ENCODE data around the gene RAP2A. TPM values are rescaled to one million over a fixed set of nuclear protein-coding genes. Genes with fewer than 3 reads are reported as not detected.

The RAP2A gene
- total RNA-seq, 1 donor from 2014 or later = 27.1 TPM

DNA sequence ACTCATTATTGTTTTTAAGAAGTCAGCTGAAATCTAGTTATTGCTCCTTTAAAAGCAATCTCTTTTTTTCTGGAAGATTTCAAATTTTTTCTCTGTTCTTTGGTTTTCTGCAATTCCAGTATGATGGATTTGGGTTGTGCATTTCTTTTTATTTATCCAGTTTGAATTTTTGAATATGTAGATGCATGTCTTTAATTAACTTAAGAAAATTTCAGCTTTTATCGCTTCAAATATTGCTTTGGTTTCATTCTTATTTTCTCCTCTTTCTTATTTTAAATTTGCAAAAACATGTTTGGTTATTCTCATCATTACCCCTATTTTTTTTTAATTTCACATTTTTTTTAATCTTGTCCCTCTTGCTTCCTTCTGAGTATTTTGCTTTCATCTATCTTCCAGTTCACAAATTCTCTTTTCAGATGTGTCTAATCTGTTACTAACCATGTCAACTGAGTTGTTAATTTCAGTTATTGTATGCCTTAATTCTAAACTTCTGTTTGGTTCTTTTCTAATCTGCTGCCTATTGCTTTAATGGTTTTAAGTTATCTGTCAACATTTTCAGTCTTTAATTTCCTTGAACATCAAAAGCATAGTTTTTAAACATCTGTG lies 56.8 kb downstream of the RAP2A start:
- H3K27ac ChIP-seq (ENCODE audit: low read depth, low read length) = no peak overlapping the region
- H3K9ac ChIP-seq (ENCODE audit: low read depth in 1 of 3, low read length in 3 of 3) = no peak overlapping the region
- H3K9me3 ChIP-seq (ENCODE audit: control insufficient read depth in 3 of 3, low read length in 3 of 3) = no peaks in the 10 kb centered on the region
- H3K4me3 ChIP-seq (ENCODE audit: low read length in 3 of 3) = no peak overlapping the region
- H3K27me3 ChIP-seq (ENCODE audit: control insufficient read depth in 3 of 3, insufficient read depth in 3 of 3, low read length in 3 of 3) = no peaks in the 10 kb centered on the region
- H3K4me1 ChIP-seq (ENCODE audit: control insufficient read depth in 3 of 3, insufficient read depth in 3 of 3, low read length in 3 of 3) = no peaks in the 10 kb centered on the region
- no peaks in the 10 kb centered on the region for H3K36me3 ChIP-seq (ENCODE audit: control insufficient read depth in 3 of 3, insufficient read depth in 3 of 3, low read length in 3 of 3)

DNA sequence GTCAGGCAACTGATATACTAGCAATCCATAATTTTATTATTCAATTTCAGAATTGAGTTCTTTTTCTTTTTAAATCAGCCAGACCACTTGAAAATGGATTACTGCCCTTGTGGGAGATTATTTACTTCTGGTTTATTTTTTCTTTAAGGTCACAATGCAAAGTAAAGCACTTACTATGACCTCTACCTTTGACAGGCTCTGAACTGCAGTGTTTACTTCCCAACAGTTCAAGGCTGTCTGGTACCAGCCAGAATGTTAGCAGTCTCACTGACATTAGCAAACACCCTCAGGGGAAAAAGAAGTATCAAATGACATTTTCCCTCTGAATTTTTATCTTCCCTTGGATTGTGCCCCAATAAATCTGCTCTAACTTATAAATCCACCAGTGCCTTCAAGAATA lies 57.5 kb downstream of the RAP2A start:
- no peak overlapping the region for H3K9ac ChIP-seq (ENCODE audit: low read depth in 1 of 3, low read length in 3 of 3)
- H3K9me3 ChIP-seq (ENCODE audit: control insufficient read depth in 3 of 3, low read length in 3 of 3) = no peaks in the 10 kb centered on the region
- no peaks in the 10 kb centered on the region for H3K4me1 ChIP-seq (ENCODE audit: control insufficient read depth in 3 of 3, insufficient read depth in 3 of 3, low read length in 3 of 3)
- no peak overlapping the region for H3K27ac ChIP-seq (ENCODE audit: low read depth, low read length)
- H3K27me3 ChIP-seq (ENCODE audit: control insufficient read depth in 3 of 3, insufficient read depth in 3 of 3, low read length in 3 of 3) = no peaks in the 10 kb centered on the region
- no peaks in the 10 kb centered on the region for H3K36me3 ChIP-seq (ENCODE audit: control insufficient read depth in 3 of 3, insufficient read depth in 3 of 3, low read length in 3 of 3)
- no peak overlapping the region for H3K4me3 ChIP-seq (ENCODE audit: low read length in 3 of 3)

- Histone ChIP-seq H3K36me3 (ENCODE audit: control insufficient read depth in 3 of 3, insufficient read depth in 3 of 3, low read length in 3 of 3) (no peaks in the 10 kb centered on the region), H3K4me1 (ENCODE audit: control insufficient read depth in 3 of 3, insufficient read depth in 3 of 3, low read length in 3 of 3) (no peaks in the 10 kb centered on the region), H3K27ac (ENCODE audit: low read depth, low read length) (no peak overlapping the region), H3K9me3 (ENCODE audit: control insufficient read depth in 3 of 3, low read length in 3 of 3) (no peaks in the 10 kb centered on the region), H3K4me3 (ENCODE audit: low read length in 3 of 3) (no peak overlapping the region), H3K27me3 (ENCODE audit: control insufficient read depth in 3 of 3, insufficient read depth in 3 of 3, low read length in 3 of 3) (no peaks in the 10 kb centered on the region), H3K9ac (ENCODE audit: low read depth in 1 of 3, low read length in 3 of 3) (no peak overlapping the region)
Measured at GRCh38 chr13:97492257-97492656, 58.3 kb downstream of the RAP2A start.

DNA sequence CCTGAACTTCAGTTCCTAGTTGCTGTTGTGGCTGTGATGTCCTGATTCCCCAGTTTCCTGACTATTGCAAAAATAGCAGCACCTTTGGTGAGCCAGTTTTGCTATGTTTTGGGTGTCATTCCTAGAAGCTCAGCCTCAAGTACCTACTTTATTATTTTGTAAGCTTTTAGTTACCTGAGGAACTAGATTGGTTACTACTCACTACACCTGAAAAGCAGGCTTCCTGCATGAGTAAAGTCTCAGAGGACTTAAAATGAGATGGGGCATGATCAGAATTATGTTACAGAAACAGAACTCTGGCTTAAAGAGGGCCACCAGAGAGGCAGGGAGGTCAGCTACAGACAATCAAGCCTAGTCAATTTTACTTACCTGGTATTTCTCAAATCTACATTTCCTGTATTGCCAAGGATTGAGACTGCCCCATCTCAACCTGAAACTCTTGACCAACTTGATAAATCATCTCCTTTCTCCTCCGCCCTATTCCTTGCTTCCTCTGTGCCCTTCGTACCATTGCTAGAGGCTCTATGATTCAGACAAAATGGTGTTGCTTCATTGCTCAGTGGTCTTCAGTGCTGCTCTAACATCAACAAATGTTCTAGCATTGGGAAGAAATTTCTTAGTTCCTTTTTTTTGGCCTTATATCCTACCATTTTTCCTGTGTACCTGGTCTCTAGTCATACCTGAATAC lies 58.9 kb downstream of the RAP2A start:
- Histone ChIP-seq H3K4me1 (ENCODE audit: control insufficient read depth in 3 of 3, insufficient read depth in 3 of 3, low read length in 3 of 3) (no peaks in the 10 kb centered on the region), H3K27me3 (ENCODE audit: control insufficient read depth in 3 of 3, insufficient read depth in 3 of 3, low read length in 3 of 3) (no peaks in the 10 kb centered on the region), H3K27ac (ENCODE audit: low read depth, low read length) (no peak overlapping the region), H3K9me3 (ENCODE audit: control insufficient read depth in 3 of 3, low read length in 3 of 3) (no peaks in the 10 kb centered on the region), H3K4me3 (ENCODE audit: low read length in 3 of 3) (no peak overlapping the region), H3K36me3 (ENCODE audit: control insufficient read depth in 3 of 3, insufficient read depth in 3 of 3, low read length in 3 of 3) (no peaks in the 10 kb centered on the region), H3K9ac (ENCODE audit: low read depth in 1 of 3, low read length in 3 of 3) (no peak overlapping the region)

DNA sequence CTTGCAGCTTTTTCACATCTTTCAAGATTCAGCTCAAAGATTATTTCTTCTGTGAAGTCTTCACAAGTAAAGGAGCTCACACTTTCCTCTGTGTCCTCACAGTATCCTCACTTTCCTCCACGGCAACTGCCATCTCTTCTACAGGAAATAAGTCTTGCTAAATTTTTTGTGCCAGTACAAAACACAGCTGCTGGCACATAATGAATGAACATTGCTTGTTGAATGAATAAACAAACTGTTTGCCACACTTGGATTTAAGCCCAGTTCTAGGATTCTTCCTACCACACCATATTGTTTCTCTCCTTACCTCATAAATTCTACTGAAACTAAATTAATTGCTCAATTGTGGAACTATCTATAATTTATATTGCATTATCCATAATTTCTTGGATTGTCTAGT lies 59.5 kb downstream of the RAP2A start:
- Histone ChIP-seq H3K4me1 (ENCODE audit: control insufficient read depth in 3 of 3, insufficient read depth in 3 of 3, low read length in 3 of 3) (no peaks in the 10 kb centered on the region), H3K4me3 (ENCODE audit: low read length in 3 of 3) (no peak overlapping the region), H3K9ac (ENCODE audit: low read depth in 1 of 3, low read length in 3 of 3) (no peak overlapping the region), H3K27me3 (ENCODE audit: control insufficient read depth in 3 of 3, insufficient read depth in 3 of 3, low read length in 3 of 3) (no peaks in the 10 kb centered on the region), H3K27ac (ENCODE audit: low read depth, low read length) (no peak overlapping the region), H3K9me3 (ENCODE audit: control insufficient read depth in 3 of 3, low read length in 3 of 3) (no peaks in the 10 kb centered on the region), H3K36me3 (ENCODE audit: control insufficient read depth in 3 of 3, insufficient read depth in 3 of 3, low read length in 3 of 3) (no peaks in the 10 kb centered on the region)

DNA sequence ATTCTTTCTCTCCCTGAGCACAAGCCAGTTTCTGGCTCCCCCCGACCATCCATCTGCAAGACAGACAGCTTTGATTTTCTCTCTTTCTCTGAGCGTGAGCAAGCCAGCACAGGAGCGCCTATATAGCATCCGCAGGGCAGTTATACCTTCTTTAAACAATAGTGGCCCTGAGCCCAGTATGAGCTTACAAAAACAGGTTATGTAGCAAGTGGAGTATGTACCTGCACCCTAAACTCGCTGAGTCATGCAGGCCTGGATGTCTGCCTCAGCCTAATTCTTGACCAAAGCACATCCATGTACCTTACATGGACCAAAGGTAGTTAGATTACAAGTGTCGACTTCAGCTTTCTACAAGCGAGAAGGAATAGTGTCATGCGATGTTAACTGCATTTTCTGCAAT lies 61.7 kb downstream of the RAP2A start:
- Histone ChIP-seq H3K27me3 (ENCODE audit: control insufficient read depth in 3 of 3, insufficient read depth in 3 of 3, low read length in 3 of 3) (no peaks in the 10 kb centered on the region), H3K36me3 (ENCODE audit: control insufficient read depth in 3 of 3, insufficient read depth in 3 of 3, low read length in 3 of 3) (no peaks in the 10 kb centered on the region), H3K4me1 (ENCODE audit: control insufficient read depth in 3 of 3, insufficient read depth in 3 of 3, low read length in 3 of 3) (no peaks in the 10 kb centered on the region), H3K27ac (ENCODE audit: low read depth, low read length) (no peak overlapping the region), H3K9ac (ENCODE audit: low read depth in 1 of 3, low read length in 3 of 3) (no peak overlapping the region), H3K9me3 (ENCODE audit: control insufficient read depth in 3 of 3, low read length in 3 of 3) (no peaks in the 10 kb centered on the region), H3K4me3 (ENCODE audit: low read length in 3 of 3) (no peak overlapping the region)

DNA sequence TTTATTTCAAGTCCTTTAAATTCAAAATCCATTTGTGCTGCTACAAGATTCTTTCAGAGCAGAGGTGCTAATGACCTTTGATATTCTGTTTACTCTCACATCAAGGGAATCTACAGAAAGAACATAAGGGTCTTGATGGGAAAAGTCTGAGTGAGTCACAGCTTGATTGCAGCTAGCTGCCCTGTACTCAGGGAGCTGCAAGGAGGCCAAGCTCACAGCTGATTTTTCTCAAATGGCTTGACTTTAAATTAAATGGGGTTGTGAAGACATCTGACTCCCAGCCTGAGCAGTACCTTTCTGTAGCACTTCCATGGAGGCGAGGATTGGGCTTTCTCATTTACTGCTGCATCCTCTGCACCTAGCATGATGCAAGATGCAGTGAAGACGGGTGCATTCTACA lies 62.5 kb downstream of the RAP2A start:
- no peak overlapping the region for H3K4me3 ChIP-seq (ENCODE audit: low read length in 3 of 3)
- H3K27ac ChIP-seq (ENCODE audit: low read depth, low read length) = no peak overlapping the region
- no peaks in the 10 kb centered on the region for H3K9me3 ChIP-seq (ENCODE audit: control insufficient read depth in 3 of 3, low read length in 3 of 3)
- no peak overlapping the region for H3K9ac ChIP-seq (ENCODE audit: low read depth in 1 of 3, low read length in 3 of 3)
- H3K4me1 ChIP-seq (ENCODE audit: control insufficient read depth in 3 of 3, insufficient read depth in 3 of 3, low read length in 3 of 3) = no peaks in the 10 kb centered on the region
- no peaks in the 10 kb centered on the region for H3K36me3 ChIP-seq (ENCODE audit: control insufficient read depth in 3 of 3, insufficient read depth in 3 of 3, low read length in 3 of 3)
- no peaks in the 10 kb centered on the region for H3K27me3 ChIP-seq (ENCODE audit: control insufficient read depth in 3 of 3, insufficient read depth in 3 of 3, low read length in 3 of 3)

GRCh38 chr13:97497400-97497799 lies 63.4 kb downstream of the RAP2A start:
- Histone ChIP-seq H3K36me3 (ENCODE audit: control insufficient read depth in 3 of 3, insufficient read depth in 3 of 3, low read length in 3 of 3) (no peaks in the 10 kb centered on the region), H3K27ac (ENCODE audit: low read depth, low read length) (no peak overlapping the region), H3K9ac (ENCODE audit: low read depth in 1 of 3, low read length in 3 of 3) (no peak overlapping the region), H3K9me3 (ENCODE audit: control insufficient read depth in 3 of 3, low read length in 3 of 3) (no peaks in the 10 kb centered on the region), H3K27me3 (ENCODE audit: control insufficient read depth in 3 of 3, insufficient read depth in 3 of 3, low read length in 3 of 3) (no peaks in the 10 kb centered on the region), H3K4me3 (ENCODE audit: low read length in 3 of 3) (no peak overlapping the region), H3K4me1 (ENCODE audit: control insufficient read depth in 3 of 3, insufficient read depth in 3 of 3, low read length in 3 of 3) (peaks cover 0 to 2% (median 0%) of the 10 kb centered on the region in 3 donors)

- Histone ChIP-seq H3K4me3 (ENCODE audit: low read length in 3 of 3) (no peak overlapping the region), H3K27me3 (ENCODE audit: control insufficient read depth in 3 of 3, insufficient read depth in 3 of 3, low read length in 3 of 3) (no peaks in the 10 kb centered on the region), H3K9ac (ENCODE audit: low read depth in 1 of 3, low read length in 3 of 3) (no peak overlapping the region), H3K36me3 (ENCODE audit: control insufficient read depth in 3 of 3, insufficient read depth in 3 of 3, low read length in 3 of 3) (no peaks in the 10 kb centered on the region), H3K4me1 (ENCODE audit: control insufficient read depth in 3 of 3, insufficient read depth in 3 of 3, low read length in 3 of 3) (peaks cover 0 to 6% (median 3%) of the 10 kb centered on the region in 3 donors), H3K9me3 (ENCODE audit: control insufficient read depth in 3 of 3, low read length in 3 of 3) (no peaks in the 10 kb centered on the region), H3K27ac (ENCODE audit: low read depth, low read length) (no peak overlapping the region)
Measured at GRCh38 chr13:97498419-97498818, 64.5 kb downstream of the RAP2A start.

- no peaks in the 10 kb centered on the region for H3K9me3 ChIP-seq (ENCODE audit: control insufficient read depth in 3 of 3, low read length in 3 of 3)
- H3K4me1 ChIP-seq (ENCODE audit: control insufficient read depth in 3 of 3, insufficient read depth in 3 of 3, low read length in 3 of 3) = peaks cover 0 to 6% (median 3%) of the 10 kb centered on the region in 3 donors
- no peaks in the 10 kb centered on the region for H3K36me3 ChIP-seq (ENCODE audit: control insufficient read depth in 3 of 3, insufficient read depth in 3 of 3, low read length in 3 of 3)
- no peak overlapping the region for H3K27ac ChIP-seq (ENCODE audit: low read depth, low read length)
- no peaks in the 10 kb centered on the region for H3K27me3 ChIP-seq (ENCODE audit: control insufficient read depth in 3 of 3, insufficient read depth in 3 of 3, low read length in 3 of 3)
- H3K4me3 ChIP-seq (ENCODE audit: low read length in 3 of 3) = no peak overlapping the region
- no peak overlapping the region for H3K9ac ChIP-seq (ENCODE audit: low read depth in 1 of 3, low read length in 3 of 3)
Measured at GRCh38 chr13:97499181-97499580, 65.2 kb downstream of the RAP2A start.

Measured in skeletal muscle tissue (tissue), 4 donors.